Ovary (tissue), 3 donors: ENCODE results near the gene DCAF4.

Source experiments
- EP300 ChIP-seq: sonication (generic); formaldehyde crosslinking; IDR thresholded peaks from one replicate; pipeline ENCODE4 v1.6.1; 2017; ENCODE audit warnings: antibody characterized with exemption
- TF ChIP-seq, protein P1 (sequence below), 3 donors: fragments of 450-650 bp in 2 of 3; fragments of 200-600 bp in 1 of 3; IDR thresholded peaks; one replicate each; pipeline versions ENCODE4 v1.5.1 to v1.8.0; 2016 to 2022; ENCODE audit warnings: antibody characterized with exemption in 3 of 3, mild to moderate bottlenecking in 1 of 3
- donor health status: DM: no; HTN: no; CAD: no.

GRCh38 chr14:72928872-72929271 is 2.6 kb downstream of the DCAF4 start:
- TF ChIP-seq, protein P1, sequence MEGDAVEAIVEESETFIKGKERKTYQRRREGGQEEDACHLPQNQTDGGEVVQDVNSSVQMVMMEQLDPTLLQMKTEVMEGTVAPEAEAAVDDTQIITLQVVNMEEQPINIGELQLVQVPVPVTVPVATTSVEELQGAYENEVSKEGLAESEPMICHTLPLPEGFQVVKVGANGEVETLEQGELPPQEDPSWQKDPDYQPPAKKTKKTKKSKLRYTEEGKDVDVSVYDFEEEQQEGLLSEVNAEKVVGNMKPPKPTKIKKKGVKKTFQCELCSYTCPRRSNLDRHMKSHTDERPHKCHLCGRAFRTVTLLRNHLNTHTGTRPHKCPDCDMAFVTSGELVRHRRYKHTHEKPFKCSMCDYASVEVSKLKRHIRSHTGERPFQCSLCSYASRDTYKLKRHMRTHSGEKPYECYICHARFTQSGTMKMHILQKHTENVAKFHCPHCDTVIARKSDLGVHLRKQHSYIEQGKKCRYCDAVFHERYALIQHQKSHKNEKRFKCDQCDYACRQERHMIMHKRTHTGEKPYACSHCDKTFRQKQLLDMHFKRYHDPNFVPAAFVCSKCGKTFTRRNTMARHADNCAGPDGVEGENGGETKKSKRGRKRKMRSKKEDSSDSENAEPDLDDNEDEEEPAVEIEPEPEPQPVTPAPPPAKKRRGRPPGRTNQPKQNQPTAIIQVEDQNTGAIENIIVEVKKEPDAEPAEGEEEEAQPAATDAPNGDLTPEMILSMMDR (IDR thresholded peaks at IDR 0.05) = no peak
- no peak for TF ChIP-seq EP300
